ENCODE results near the gene CTRB2. TPM values are rescaled to one million over a fixed set of nuclear protein-coding genes. Genes with fewer than 3 reads are reported as not detected.

The CTRB2 gene
- total RNA-seq, 6 donors from 2014 or later, result 9.8 to 15.9 TPM; not detected in 4

DNA sequence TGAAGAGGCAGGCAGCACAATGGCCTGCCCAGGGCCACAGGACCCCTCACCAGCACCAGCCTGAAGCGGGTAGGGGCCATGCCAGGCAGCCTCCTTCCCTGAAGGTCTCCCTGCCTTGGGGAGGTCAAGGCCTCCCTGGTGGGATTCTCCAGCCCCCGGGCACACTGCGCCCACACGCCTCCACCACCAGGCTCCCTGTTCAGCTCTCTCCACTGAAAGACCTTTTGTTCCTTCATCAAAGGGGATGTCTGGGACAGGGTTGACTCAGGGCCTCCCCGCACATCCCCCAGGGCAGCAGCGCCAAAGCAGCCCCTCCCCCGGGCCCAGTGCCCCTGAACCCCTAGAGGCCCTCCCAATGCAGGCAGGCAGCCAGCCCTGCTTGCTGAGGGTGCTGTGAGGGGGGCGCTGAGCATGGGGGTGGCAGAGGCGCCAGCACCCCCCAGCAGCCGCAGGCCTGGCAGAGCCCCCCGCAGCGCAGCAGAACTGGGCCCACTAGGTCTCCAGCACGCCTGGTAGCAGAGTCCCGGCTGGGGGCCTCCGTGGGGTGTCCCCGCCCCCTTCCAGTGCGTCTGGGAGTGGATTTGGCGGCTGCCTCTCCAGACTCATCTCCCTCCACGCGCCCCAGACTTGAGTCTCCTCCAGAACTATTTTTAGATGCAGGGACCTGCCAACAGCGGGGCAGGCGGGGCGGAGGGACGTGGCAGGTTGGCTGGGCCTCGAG lies 31.3 kb upstream of the CTRB2 start:
- H3K36me3 ChIP-seq, result peaks cover 0 to 68% (median 42%) of the 10 kb centered on the region in 4 donors
- WGBS, 2 donors, result 67 to 68% methylated on average over 6 to 25 of the region's 25 CpGs
- H3K27ac ChIP-seq, result peak overlapping the region; percentile 66 to 80 (median 75)
- no peaks in the 10 kb centered on the region for H3K27me3 ChIP-seq
- peaks cover 31 to 39% (median 36%) of the 10 kb centered on the region in 4 donors for H3K4me1 ChIP-seq
- peak; percentile 62 to 88 for DNase-seq
- H3K4me3 ChIP-seq, result no peak overlapping the region
- no peak for TF ChIP-seq EP300 (IDR thresholded peaks at IDR 0.05)
- TF ChIP-seq, protein P1, sequence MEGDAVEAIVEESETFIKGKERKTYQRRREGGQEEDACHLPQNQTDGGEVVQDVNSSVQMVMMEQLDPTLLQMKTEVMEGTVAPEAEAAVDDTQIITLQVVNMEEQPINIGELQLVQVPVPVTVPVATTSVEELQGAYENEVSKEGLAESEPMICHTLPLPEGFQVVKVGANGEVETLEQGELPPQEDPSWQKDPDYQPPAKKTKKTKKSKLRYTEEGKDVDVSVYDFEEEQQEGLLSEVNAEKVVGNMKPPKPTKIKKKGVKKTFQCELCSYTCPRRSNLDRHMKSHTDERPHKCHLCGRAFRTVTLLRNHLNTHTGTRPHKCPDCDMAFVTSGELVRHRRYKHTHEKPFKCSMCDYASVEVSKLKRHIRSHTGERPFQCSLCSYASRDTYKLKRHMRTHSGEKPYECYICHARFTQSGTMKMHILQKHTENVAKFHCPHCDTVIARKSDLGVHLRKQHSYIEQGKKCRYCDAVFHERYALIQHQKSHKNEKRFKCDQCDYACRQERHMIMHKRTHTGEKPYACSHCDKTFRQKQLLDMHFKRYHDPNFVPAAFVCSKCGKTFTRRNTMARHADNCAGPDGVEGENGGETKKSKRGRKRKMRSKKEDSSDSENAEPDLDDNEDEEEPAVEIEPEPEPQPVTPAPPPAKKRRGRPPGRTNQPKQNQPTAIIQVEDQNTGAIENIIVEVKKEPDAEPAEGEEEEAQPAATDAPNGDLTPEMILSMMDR (IDR thresholded peaks at IDR 0.05), result no peak
- no peak for TF ChIP-seq POLR2A (IDR thresholded peaks at IDR 0.05)
- TF ChIP-seq POLR2AphosphoS5 (IDR thresholded peaks at IDR 0.05), result no peak
- H3K9me3 ChIP-seq, result no peaks in the 10 kb centered on the region
- peak; percentile 28 to 71 for ATAC-seq (ENCODE audit: low FRiP score in 2 of 2)

DNA sequence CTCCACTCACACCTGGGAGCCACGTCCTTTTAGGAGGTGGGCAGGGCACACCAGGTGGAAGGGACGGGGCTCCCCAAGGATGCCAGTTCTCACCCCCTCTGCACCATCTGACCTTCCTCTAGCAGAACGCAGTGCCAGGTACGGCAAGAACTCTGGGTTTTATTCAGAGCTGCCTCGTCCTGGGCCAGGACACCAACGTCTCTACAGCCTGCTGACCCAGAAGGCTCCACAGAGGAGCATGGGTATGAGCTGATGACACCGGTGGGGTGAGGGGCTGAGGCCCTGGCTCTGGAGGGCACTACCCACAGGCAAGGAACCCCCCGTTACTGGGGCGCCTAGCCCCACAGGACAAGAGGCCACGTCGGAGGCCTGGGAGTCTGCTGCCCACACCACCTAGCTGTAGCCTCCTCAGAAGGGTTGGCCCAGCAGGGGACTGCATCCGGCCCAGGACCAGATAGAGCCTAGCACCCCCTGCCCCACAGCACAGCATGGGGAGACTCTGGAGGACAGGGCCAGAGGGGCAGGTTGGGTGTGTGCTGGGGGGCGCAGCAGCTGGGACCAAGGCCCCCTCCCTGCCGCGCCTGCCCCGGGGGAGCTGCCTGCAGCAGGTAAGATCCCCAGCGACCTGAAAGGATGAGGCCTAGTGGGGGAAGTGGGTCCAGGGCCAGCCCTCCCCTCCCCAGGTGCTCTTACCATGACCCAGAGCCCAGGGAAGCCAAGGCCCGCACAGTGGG lies 30.6 kb upstream of the CTRB2 start:
- DNase-seq (no peak), ATAC-seq (ENCODE audit: low FRiP score in 2 of 2) (no peak)
- peaks cover 0 to 70% (median 48%) of the 10 kb centered on the region in 4 donors for H3K36me3 ChIP-seq
- H3K4me1 ChIP-seq, result peaks cover 28 to 40% (median 35%) of the 10 kb centered on the region in 4 donors
- peak overlapping the region; percentile 66 to 80 (median 75) for H3K27ac ChIP-seq
- H3K27me3 ChIP-seq, result no peaks in the 10 kb centered on the region
- TF ChIP-seq EP300 (IDR thresholded peaks at IDR 0.05), result no peak
- TF ChIP-seq, protein P1 (IDR thresholded peaks at IDR 0.05), result no peak
- no peak for TF ChIP-seq POLR2A (IDR thresholded peaks at IDR 0.05)
- TF ChIP-seq POLR2AphosphoS5 (IDR thresholded peaks at IDR 0.05), result no peak
- H3K4me3 ChIP-seq, result no peak overlapping the region
- 92% methylated on average over 4 to 12 of the region's 18 CpGs for WGBS, 2 donors
- H3K9me3 ChIP-seq, result no peaks in the 10 kb centered on the region

DNA sequence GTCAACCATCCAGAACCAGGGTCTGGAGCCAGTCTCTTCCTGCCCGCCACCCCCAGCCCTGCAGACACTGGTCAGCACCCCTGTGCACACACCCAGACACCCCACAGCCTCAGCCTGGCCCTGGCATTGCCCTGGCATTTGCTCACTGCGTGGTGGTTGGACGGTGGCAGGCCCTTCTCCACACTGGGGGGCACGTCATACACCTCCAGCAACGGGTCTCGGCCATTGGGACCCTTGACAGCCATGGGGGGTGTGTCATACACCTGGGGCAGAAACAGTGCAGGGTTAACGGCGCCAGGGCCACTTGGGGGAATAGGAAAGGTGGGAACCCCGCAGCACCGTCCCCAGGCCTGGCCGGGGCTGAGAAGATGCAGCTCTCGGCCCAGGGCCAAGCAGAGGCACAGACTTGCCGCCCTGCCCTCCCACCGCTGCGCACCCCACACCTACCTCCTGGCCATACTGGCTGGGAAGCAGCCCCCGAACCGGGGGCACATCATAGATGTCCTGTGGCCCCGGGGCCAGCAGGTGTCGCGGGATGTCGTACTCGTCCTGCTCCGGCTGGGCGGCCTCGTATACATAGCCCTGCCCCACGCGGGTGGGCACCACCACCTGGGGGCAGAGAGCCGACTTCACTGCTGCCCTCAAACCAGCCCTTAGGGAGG lies 29.9 kb upstream of the CTRB2 start:
- ATAC-seq (ENCODE audit: low FRiP score in 2 of 2) (no peak), DNase-seq (peak in 1 of 2 donors; percentile 80)
- Histone ChIP-seq H3K4me3 (no peak overlapping the region), H3K27me3 (no peaks in the 10 kb centered on the region), H3K4me1 (peaks cover 28 to 40% (median 35%) of the 10 kb centered on the region in 4 donors), H3K27ac (peak overlapping the region in 1 of 4 donors; percentile 79), H3K36me3 (peaks cover 0 to 70% (median 46%) of the 10 kb centered on the region in 4 donors), H3K9me3 (no peaks in the 10 kb centered on the region)
- TF ChIP-seq, protein P1 (IDR thresholded peaks at IDR 0.05), result no peak
- 60 to 91% methylated on average over 1 to 23 of the region's 28 CpGs for WGBS, 2 donors

DNA sequence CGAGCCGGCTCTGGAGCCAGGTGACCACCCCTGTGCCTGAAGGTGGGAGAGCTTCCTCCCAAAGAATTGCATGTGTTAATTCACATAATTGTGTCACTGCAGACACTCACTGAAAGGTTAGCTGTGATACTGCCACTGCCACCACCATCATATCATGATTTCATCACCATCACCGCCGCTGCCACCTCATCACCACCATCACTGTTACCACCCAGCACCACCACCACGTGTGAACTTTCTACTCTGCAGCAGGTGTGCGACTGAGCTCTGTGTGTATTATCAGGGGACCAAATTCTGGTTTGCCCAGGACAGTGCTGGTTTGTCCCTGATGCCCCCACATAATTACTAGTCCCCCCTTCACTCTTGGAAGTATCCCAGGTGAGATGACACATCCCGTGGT lies 29.3 kb upstream of the CTRB2 start:
- 77 to 84% methylated on average over 7 of the region's 7 CpGs for WGBS, 2 donors
- no peak for ATAC-seq (ENCODE audit: low FRiP score in 2 of 2)
- no peaks in the 10 kb centered on the region for H3K27me3 ChIP-seq
- DNase-seq, result no peak
- H3K36me3 ChIP-seq, result peaks cover 0 to 70% (median 41%) of the 10 kb centered on the region in 4 donors
- H3K4me1 ChIP-seq, result peaks cover 28 to 40% (median 35%) of the 10 kb centered on the region in 4 donors
- H3K9me3 ChIP-seq, result no peaks in the 10 kb centered on the region
- H3K4me3 ChIP-seq, result no peak overlapping the region
- H3K27ac ChIP-seq, result peak overlapping the region in 1 of 4 donors; percentile 79
- TF ChIP-seq EP300 (IDR thresholded peaks at IDR 0.05), result no peak
- no peak for TF ChIP-seq POLR2A (IDR thresholded peaks at IDR 0.05)
- no peak for TF ChIP-seq POLR2AphosphoS5 (IDR thresholded peaks at IDR 0.05)

DNA sequence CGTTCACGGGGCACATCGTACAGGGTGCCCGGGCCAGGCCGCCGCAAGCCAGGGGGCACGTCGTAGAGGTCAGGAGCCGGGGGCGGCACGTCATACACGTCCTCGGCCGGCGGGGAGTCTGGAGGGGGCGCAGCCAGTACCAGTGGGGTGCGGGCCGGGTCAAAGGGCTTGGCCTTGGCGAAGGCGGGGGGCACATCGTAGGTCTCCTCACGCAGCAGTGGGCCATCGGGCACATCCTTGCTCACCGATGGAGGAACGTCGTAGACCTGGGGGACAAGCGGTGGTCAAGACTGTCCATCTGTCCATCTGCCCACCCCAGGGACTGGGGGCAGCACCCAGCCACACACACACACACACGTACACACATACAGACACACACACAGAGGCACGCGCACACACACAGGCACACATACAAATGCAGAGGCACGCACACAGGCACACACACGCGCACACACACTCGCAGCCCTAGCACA lies 28.8 kb upstream of the CTRB2 start:
- Histone ChIP-seq H3K27me3 (no peaks in the 10 kb centered on the region), H3K9me3 (no peaks in the 10 kb centered on the region), H3K4me1 (peaks cover 28 to 45% (median 35%) of the 10 kb centered on the region in 4 donors), H3K4me3 (no peak overlapping the region), H3K27ac (no peak overlapping the region), H3K36me3 (peaks cover 0 to 67% (median 37%) of the 10 kb centered on the region in 4 donors)
- TF ChIP-seq, protein P1 (IDR thresholded peaks at IDR 0.05), result no peak
- peak in 1 of 2 donors; percentile 84 for DNase-seq
- no peak for ATAC-seq (ENCODE audit: low FRiP score in 2 of 2)
- 94 to 95% methylated on average over 9 to 34 of the region's 34 CpGs for WGBS, 2 donors
